OCI-LY3 (cell line): ENCODE measurements around the gene HRH1.

ENCODE experiments used
- H2AFZ ChIP-seq: fragments of 200-600, 300-600 bp; shearing (Covaris generic); 2 replicates; pipeline ENCODE4 v1.6.0; 2014; ENCODE audit warnings: antibody characterized with exemption, low read depth, low read length
- H3K27ac ChIP-seq: fragments of 200-600, 300-600 bp; sonication (generic); 2 replicates; pipeline ENCODE4 v1.5.1; 2014; ENCODE audit warnings: mild to moderate bottlenecking, low read length, moderate library complexity, mixed read lengths
- H3K27me3 ChIP-seq: fragments of 200-600, 300-600 bp; sonication (generic); 2 replicates; pipeline ENCODE4 v1.6.1; 2014; ENCODE audit warnings: low read depth, low read length, mixed read lengths
- H3K36me3 ChIP-seq: fragments of 200-600, 300-600 bp; sonication (generic); replicated peaks from 2 replicates; pipeline ENCODE3; 2014; ENCODE audit warnings: low read depth, low read length, mixed read lengths
- H3K4me1 ChIP-seq: fragments of 300-600, 200-600 bp; sonication (generic); 2 replicates; pipeline ENCODE4 v1.6.1; 2014; ENCODE audit warnings: low read length, mixed read lengths
- H3K4me2 ChIP-seq: fragments of 200-600, 300-600 bp; sonication (generic); 2 replicates; pipeline ENCODE4 v1.6.1; 2014; ENCODE audit warnings: low read length, mixed read lengths
- H3K4me3 ChIP-seq: fragments of 300-600, 200-600 bp; sonication (generic); 2 replicates; pipeline ENCODE4 v1.5.1; 2014; ENCODE audit warnings: antibody characterized with exemption, mild to moderate bottlenecking, low read length, moderate library complexity
- H3K79me2 ChIP-seq: fragments of 300-600, 200-600 bp; shearing (Covaris generic); 2 replicates; pipeline ENCODE4 v1.6.1; 2014; ENCODE audit warnings: mild to moderate bottlenecking, low read length, mixed read lengths
- H3K9ac ChIP-seq: fragments of 300-600, 200-600 bp; shearing (Covaris generic); 2 replicates; pipeline ENCODE4 v1.6.0; 2014; ENCODE audit warnings: mild to moderate bottlenecking, low read length, moderate library complexity
- H3K9me3 ChIP-seq: fragments of 200-600, 300-600 bp; shearing (Covaris generic); 2 replicates; pipeline ENCODE4 v1.6.1; 2014; ENCODE audit warnings: low read length, mixed read lengths; ENCODE audit not compliant: insufficient read depth
- H4K20me1 ChIP-seq: fragments of 200-600, 300-600 bp; sonication (generic); 2 replicates; pipeline ENCODE4 v1.6.1; 2016; ENCODE audit warnings: low read length, mixed read lengths; ENCODE audit not compliant: insufficient read depth
- EZH2phosphoT487 ChIP-seq: fragments of 200-600 bp; shearing (Covaris generic); IDR thresholded peaks from 2 replicates; pipeline ENCODE4 v1.6.1; 2018; ENCODE audit warnings: antibody characterized with exemption, mixed run types, low read depth
- TF ChIP-seq, protein P1 (sequence below): fragments of 200-600, 300-600 bp; sonication (generic); IDR thresholded peaks from 2 replicates; pipeline ENCODE4 v1.5.1; 2014; ENCODE audit warnings: antibody characterized with exemption, low read length, low read depth

The HRH1 gene

DNA sequence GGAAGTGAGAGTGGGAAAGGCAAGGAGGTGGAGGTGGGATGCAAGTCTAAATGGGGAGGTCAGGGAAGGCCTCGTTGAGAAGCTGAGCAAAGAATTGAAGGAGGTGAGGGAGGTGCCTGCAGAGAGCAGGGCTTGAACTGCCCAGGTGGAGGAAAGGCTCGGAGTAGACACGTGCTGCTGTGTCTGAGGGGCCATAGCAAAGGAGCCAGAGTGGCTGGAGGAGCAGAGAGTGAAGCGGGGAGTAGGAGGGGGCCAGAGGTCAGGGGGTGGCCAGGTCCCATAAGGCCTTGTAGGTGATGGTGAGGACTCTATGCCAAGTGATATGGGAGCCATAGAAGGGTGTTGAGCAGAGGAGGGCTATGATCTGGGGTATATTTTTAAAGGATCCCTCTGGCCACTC is 21.4 kb upstream of the HRH1 start:
- Histone ChIP-seq H3K9ac (no peak overlapping the region), H4K20me1 (no peaks in the 10 kb centered on the region), H2AFZ (no peak overlapping the region), H3K79me2 (no peaks in the 10 kb centered on the region), H3K9me3 (no peaks in the 10 kb centered on the region), H3K4me2 (no peak overlapping the region), H3K36me3 (no peaks in the 10 kb centered on the region), H3K4me1 (no peaks in the 10 kb centered on the region), H3K27ac (no peak overlapping the region), H3K27me3 (no peaks in the 10 kb centered on the region), H3K4me3 (no peak overlapping the region)
- TF ChIP-seq, protein P1, sequence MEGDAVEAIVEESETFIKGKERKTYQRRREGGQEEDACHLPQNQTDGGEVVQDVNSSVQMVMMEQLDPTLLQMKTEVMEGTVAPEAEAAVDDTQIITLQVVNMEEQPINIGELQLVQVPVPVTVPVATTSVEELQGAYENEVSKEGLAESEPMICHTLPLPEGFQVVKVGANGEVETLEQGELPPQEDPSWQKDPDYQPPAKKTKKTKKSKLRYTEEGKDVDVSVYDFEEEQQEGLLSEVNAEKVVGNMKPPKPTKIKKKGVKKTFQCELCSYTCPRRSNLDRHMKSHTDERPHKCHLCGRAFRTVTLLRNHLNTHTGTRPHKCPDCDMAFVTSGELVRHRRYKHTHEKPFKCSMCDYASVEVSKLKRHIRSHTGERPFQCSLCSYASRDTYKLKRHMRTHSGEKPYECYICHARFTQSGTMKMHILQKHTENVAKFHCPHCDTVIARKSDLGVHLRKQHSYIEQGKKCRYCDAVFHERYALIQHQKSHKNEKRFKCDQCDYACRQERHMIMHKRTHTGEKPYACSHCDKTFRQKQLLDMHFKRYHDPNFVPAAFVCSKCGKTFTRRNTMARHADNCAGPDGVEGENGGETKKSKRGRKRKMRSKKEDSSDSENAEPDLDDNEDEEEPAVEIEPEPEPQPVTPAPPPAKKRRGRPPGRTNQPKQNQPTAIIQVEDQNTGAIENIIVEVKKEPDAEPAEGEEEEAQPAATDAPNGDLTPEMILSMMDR, result no peak
- TF ChIP-seq EZH2phosphoT487, result no peak

DNA sequence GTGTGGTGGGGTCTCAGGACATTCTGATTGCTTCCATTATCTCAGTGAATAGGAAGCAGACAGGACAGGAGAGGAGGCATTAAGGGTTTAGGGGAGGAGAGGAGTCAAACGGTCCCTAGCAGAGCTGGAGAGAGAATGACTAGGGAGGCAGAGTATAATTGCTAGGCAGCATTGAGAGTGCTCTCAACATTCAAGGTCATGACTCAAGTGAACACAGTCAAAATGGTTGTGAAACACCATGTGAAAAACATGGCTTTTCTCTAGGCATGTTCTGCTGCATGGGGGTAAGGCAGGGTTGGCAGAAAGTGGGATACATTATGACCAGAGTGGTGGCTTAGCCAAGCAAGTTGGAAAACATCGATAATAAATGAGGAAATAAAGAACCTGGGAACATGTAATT is 19.5 kb upstream of the HRH1 start:
- no peaks in the 10 kb centered on the region for H3K79me2 ChIP-seq
- peaks cover 4% of the 10 kb centered on the region for H3K4me1 ChIP-seq
- H4K20me1 ChIP-seq, result no peaks in the 10 kb centered on the region
- H3K36me3 ChIP-seq, result no peaks in the 10 kb centered on the region
- no peak overlapping the region for H3K27ac ChIP-seq
- no peak overlapping the region for H3K9ac ChIP-seq
- H3K27me3 ChIP-seq, result no peaks in the 10 kb centered on the region
- TF ChIP-seq EZH2phosphoT487, result no peak
- TF ChIP-seq, protein P1, result no peak
- no peak overlapping the region for H3K4me3 ChIP-seq
- H2AFZ ChIP-seq, result no peak overlapping the region
- H3K4me2 ChIP-seq, result no peak overlapping the region
- no peaks in the 10 kb centered on the region for H3K9me3 ChIP-seq

DNA sequence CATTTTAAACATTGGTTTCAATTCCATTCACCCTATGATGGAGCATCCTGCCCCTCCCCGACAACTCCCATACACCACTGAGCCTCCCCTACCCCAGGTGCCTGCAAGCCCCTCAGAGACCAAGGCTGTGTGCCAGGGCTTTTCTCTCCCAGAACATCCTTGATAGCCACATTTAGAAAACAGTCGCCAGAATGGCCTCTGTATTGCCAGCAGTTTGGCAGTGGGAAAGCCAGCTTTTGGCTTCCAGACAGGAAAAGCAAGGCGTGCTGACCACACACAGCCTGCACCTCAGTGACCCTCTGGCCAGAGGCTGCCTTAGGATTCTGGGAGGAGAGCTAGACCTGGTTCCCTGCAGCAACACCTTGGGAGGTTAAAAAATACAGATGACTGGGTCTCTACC is 18.2 kb upstream of the HRH1 start:
- H3K9me3 ChIP-seq, result no peaks in the 10 kb centered on the region
- H3K79me2 ChIP-seq, result no peaks in the 10 kb centered on the region
- no peak for TF ChIP-seq EZH2phosphoT487
- TF ChIP-seq, protein P1, result no peak
- no peak overlapping the region for H3K27ac ChIP-seq
- no peaks in the 10 kb centered on the region for H3K36me3 ChIP-seq
- H3K4me1 ChIP-seq, result peaks cover 17% of the 10 kb centered on the region
- no peak overlapping the region for H3K9ac ChIP-seq
- H4K20me1 ChIP-seq, result no peaks in the 10 kb centered on the region
- no peak overlapping the region for H3K4me2 ChIP-seq
- H2AFZ ChIP-seq, result no peak overlapping the region
- no peak overlapping the region for H3K4me3 ChIP-seq
- H3K27me3 ChIP-seq, result no peaks in the 10 kb centered on the region

- H4K20me1 ChIP-seq, result no peaks in the 10 kb centered on the region
- no peak overlapping the region for H3K27ac ChIP-seq
- no peaks in the 10 kb centered on the region for H3K9me3 ChIP-seq
- TF ChIP-seq EZH2phosphoT487, result no peak
- TF ChIP-seq, protein P1, result no peak
- H3K27me3 ChIP-seq, result peaks cover 6% of the 10 kb centered on the region; the same call in 1 of the 2 replicates
- no peaks in the 10 kb centered on the region for H3K79me2 ChIP-seq
- no peak overlapping the region for H2AFZ ChIP-seq
- no peak overlapping the region for H3K4me2 ChIP-seq
- H3K36me3 ChIP-seq, result no peaks in the 10 kb centered on the region
- H3K9ac ChIP-seq, result no peak overlapping the region
- H3K4me3 ChIP-seq, result no peak overlapping the region
- peaks cover 22% of the 10 kb centered on the region for H3K4me1 ChIP-seq
These were observed 17.3 kb upstream of the HRH1 start for GRCh38 chr3:11136830-11137626.
